Subcutaneous abdominal adipose tissue (tissue), 5 donors: ENCODE results near the gene PAPSS2.
"Not testable (repeated sequence)": the region's sequence is repeated elsewhere in the genome, so short reads cannot be mapped to it uniquely, and the experiment has no call there.

ENCODE experiments used
- H3K27ac ChIP-seq: one replicate; pipeline ENCODE4 v1.7.0; 2013; ENCODE audit warnings: low read depth, mild to moderate bottlenecking, inconsistent platforms, low read length, moderate library complexity
- H3K27me3 ChIP-seq, 5 donors: one replicate each; pipeline ENCODE4 v1.7.0; 2013; ENCODE audit warnings: low read length in 5 of 5, inconsistent platforms in 1 of 5; ENCODE audit not compliant: control insufficient read depth in 5 of 5, insufficient read depth in 4 of 5
- H3K36me3 ChIP-seq, 5 donors: one replicate each; pipeline ENCODE4 v1.7.0; 2013; ENCODE audit warnings: low read length in 5 of 5; ENCODE audit not compliant: control insufficient read depth in 5 of 5, insufficient read depth in 5 of 5
- H3K4me1 ChIP-seq, 5 donors: one replicate each; pipeline ENCODE4 v1.7.0; 2013; ENCODE audit warnings: low read length in 5 of 5, mild to moderate bottlenecking in 3 of 5, moderate library complexity in 1 of 5; ENCODE audit not compliant: control insufficient read depth in 5 of 5, insufficient read depth in 5 of 5
- H3K4me3 ChIP-seq, 5 donors: one replicate each; pipeline ENCODE4 v1.7.0; 2013; ENCODE audit warnings: low read length in 5 of 5, low read depth in 1 of 5
- H3K9ac ChIP-seq, 5 donors: one replicate each; pipeline ENCODE4 v1.7.0; 2013; ENCODE audit warnings: low read length in 5 of 5, mild to moderate bottlenecking in 4 of 5, moderate library complexity in 3 of 5
- H3K9me3 ChIP-seq, 5 donors: one replicate each; pipeline ENCODE4 v1.7.0; 2013; ENCODE audit warnings: low read length in 5 of 5; ENCODE audit not compliant: control insufficient read depth in 5 of 5
- donor health status: healthy.
- donor health status: healthy.
- donor health status: healthy.
- donor health status: healthy.
- donor health status: healthy.

Gene PAPSS2

DNA sequence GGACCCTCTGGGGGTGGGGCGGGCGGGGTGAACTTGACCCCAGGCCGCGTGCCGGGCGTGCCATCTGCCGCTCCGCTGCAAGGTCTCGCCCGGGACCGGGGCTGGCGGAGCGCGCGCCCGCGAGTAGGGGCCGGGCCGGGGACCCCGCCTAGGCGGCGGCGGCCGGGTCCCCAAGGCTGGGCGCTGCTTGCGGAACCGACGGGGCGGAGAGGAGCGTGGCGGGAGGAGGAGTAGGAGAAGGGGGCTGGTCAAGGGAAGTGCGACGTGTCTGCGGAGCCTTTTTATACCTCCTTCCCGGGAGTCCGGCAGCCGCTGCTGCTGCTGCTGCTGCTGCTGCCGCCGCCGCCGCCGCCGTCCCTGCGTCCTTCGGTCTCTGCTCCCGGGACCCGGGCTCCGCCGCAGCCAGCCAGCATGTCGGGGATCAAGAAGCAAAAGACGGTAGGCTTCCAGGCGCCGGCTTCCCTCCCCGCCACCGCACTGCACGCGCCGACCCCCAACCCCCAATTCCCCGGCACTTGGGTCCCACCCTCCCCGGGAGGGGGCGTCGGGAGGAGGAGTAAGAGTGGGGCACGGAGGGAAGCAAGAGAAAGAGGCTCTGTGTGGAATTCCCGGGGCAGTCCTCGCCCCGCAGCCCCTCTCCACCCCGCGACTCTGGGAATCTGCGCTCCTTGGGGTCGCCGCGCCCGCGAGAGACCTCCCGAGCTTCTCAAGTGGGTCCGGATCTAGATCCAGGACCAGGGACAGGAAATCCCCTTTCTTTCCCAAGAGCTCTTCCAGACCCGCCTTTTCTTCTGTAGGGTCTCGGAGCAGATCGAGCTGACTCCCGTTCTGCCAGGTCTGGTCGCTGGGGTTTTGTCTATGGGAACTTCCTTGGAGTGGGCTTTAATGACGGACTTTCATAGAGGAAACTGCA is at the start of gene PAPSS2:
Gene PAPSS2 (plus strand): TSS at position 308 of the 913 bp plus-strand sequence. CDS start 104 bp downstream, at position 412.
- no peaks in the 10 kb centered on the region for H3K36me3 ChIP-seq
- peak within 1 kb of the TSS; percentile 81 for H3K27ac ChIP-seq
- H3K4me3 ChIP-seq, result peak within 1 kb of the TSS; percentile 89 to 97 (median 93)
- H3K27me3 ChIP-seq, result no peaks in the 10 kb centered on the region
- H3K9ac ChIP-seq, result peak within 1 kb of the TSS; percentile 88 to 96 (median 93)
- no peaks in the 10 kb centered on the region for H3K9me3 ChIP-seq
- H3K4me1 ChIP-seq, result peaks cover 4 to 48% (median 34%) of the 10 kb centered on the region in 5 donors

DNA sequence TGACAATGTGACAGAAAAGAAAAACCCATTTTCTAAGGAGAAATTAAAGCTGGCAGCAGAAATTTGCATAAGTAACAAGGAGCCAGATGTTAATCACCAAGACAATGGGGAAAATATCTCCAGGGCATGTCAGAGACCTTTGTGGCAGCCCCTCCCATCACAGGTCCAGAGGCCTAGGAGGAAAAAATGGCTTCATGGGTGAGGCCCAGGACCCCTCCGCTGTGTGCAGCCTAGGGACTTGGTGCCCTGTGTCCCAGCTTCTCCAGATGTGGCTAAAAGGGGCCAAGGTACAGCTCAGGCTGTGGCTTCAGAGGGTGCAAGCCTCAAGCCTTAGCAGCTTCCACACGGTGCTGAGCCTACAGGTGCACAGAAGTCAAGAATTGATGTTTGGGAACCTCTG is 48.3 kb upstream of the PAPSS2 start:
- not testable (repeated sequence) for H3K9ac ChIP-seq, H3K9me3 ChIP-seq, H3K4me3 ChIP-seq, H3K36me3 ChIP-seq, H3K27ac ChIP-seq, H3K4me1 ChIP-seq, H3K27me3 ChIP-seq

DNA sequence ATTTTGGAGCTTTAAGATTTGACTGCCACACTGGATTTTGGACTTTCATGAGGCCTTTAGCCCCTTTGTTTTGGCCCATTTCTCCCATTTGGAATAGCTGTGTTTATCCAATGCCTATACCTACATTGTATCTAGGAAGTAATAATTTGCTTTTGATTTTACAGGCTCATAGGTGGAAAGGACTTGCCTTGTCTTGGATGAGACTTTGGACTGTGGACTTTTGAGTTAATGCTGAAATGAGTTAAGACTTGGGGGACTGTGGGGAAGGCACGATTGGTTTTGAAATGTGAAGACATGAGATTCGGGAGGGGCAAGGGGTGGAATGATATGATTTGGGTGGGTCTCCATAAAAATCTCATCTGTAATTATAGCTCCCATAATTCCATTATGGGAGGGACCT is 47.6 kb upstream of the PAPSS2 start:
- H3K4me1 ChIP-seq, result peaks cover 0 to 9% (median 0%) of the 10 kb centered on the region in 5 donors
- H3K4me3 ChIP-seq, result no peak overlapping the region
- no peaks in the 10 kb centered on the region for H3K36me3 ChIP-seq
- H3K27ac ChIP-seq, result no peak overlapping the region
- H3K27me3 ChIP-seq, result no peaks in the 10 kb centered on the region
- peaks cover 0 to 3% (median 0%) of the 10 kb centered on the region in 5 donors for H3K9me3 ChIP-seq
- H3K9ac ChIP-seq, result no peak overlapping the region

DNA sequence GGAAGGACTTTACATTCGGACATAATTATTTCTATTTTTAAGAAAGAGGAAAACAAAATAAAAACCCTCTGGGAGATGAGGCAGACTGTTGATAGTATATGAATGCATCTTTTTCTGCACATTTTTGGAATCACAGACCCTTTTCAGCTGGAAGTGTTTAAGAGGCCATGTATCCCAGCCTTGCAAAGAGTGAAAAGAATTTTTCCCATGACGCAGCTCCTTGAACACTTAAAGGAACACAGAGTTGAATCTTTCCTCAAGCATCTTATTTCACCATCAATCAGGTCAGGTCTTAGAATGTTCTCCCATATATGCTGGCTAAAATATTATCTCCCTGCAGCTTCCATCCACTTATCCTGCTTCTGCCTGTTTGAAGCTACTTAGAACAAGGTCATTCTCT is 45.9 kb upstream of the PAPSS2 start:
- Histone ChIP-seq H3K9ac (no peak overlapping the region), H3K4me1 (peaks cover 0 to 4% (median 0%) of the 10 kb centered on the region in 5 donors), H3K4me3 (no peak overlapping the region), H3K9me3 (peaks cover 0 to 3% (median 0%) of the 10 kb centered on the region in 5 donors), H3K27me3 (no peaks in the 10 kb centered on the region), H3K36me3 (no peaks in the 10 kb centered on the region), H3K27ac (no peak overlapping the region)

GRCh38 chr10:87615856-87616255 is 43.8 kb upstream of the PAPSS2 start:
- peaks cover 0 to 6% (median 0%) of the 10 kb centered on the region in 5 donors for H3K4me1 ChIP-seq
- peaks cover 0 to 3% (median 0%) of the 10 kb centered on the region in 5 donors for H3K9me3 ChIP-seq
- H3K9ac ChIP-seq, result no peak overlapping the region
- no peaks in the 10 kb centered on the region for H3K36me3 ChIP-seq
- H3K27ac ChIP-seq, result no peak overlapping the region
- H3K4me3 ChIP-seq, result no peak overlapping the region
- H3K27me3 ChIP-seq, result no peaks in the 10 kb centered on the region

DNA sequence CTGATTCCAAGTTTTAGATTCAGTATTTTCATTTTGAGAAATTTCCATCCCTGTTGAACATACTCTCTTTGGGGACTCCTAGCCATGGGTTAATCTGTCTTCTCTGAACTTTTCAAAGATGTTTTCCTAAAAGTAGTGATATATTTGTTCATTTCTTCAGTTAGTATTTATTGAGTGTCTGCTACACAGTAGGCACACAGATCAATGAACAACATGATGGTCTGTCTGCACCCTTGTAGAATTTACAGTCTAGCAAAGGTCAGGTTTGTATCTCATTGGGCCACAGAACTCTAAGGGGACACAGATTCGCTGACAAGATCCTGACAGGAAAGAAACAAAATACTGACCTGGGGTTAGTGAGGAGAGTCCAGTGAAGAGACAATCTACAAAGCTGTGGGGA is 42.2 kb upstream of the PAPSS2 start:
- H3K27me3 ChIP-seq, result no peaks in the 10 kb centered on the region
- H3K4me1 ChIP-seq, result peaks cover 0 to 10% (median 3%) of the 10 kb centered on the region in 5 donors
- H3K36me3 ChIP-seq, result no peaks in the 10 kb centered on the region
- no peak overlapping the region for H3K27ac ChIP-seq
- H3K4me3 ChIP-seq, result no peak overlapping the region
- H3K9ac ChIP-seq, result no peak overlapping the region
- no peaks in the 10 kb centered on the region for H3K9me3 ChIP-seq

- no peak overlapping the region for H3K4me3 ChIP-seq
- no peaks in the 10 kb centered on the region for H3K9me3 ChIP-seq
- H3K36me3 ChIP-seq, result no peaks in the 10 kb centered on the region
- peaks cover 0 to 17% (median 7%) of the 10 kb centered on the region in 5 donors for H3K4me1 ChIP-seq
- H3K27ac ChIP-seq, result no peak overlapping the region
- no peaks in the 10 kb centered on the region for H3K27me3 ChIP-seq
- no peak overlapping the region for H3K9ac ChIP-seq
These were observed 40.9 kb upstream of the PAPSS2 start for GRCh38 chr10:87618566-87619423.

- H3K4me1 ChIP-seq, result peaks cover 0 to 17% (median 7%) of the 10 kb centered on the region in 5 donors
- no peak overlapping the region for H3K9ac ChIP-seq
- no peaks in the 10 kb centered on the region for H3K27me3 ChIP-seq
- H3K27ac ChIP-seq, result no peak overlapping the region
- no peaks in the 10 kb centered on the region for H3K36me3 ChIP-seq
- no peak overlapping the region for H3K4me3 ChIP-seq
- H3K9me3 ChIP-seq, result no peaks in the 10 kb centered on the region
These were observed 40.0 kb upstream of the PAPSS2 start for GRCh38 chr10:87619705-87620104.

DNA sequence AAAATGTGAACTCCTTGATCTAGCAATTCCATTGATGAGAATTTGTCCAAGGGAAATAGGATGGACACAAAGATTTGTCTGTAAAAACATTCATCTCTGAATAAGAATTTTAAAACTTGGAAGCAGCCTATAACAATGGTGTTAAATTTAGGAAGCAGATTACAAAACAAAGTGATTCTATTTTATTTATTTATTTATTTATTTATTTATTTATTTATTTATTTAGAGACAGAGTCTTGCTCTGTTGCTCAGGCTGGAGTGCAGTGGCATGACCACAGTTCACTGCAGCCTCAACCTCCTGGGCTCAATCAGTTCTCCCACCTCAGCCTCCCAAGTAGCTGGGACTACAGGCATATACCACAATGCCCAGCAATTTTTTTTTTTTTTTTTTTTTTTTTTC is 38.2 kb upstream of the PAPSS2 start:
- not testable (repeated sequence) for H3K36me3 ChIP-seq, H3K4me3 ChIP-seq, H3K9me3 ChIP-seq, H3K27me3 ChIP-seq, H3K27ac ChIP-seq, H3K9ac ChIP-seq
- peaks cover 0 to 17% (median 7%) of the 10 kb centered on the region in 5 donors for H3K4me1 ChIP-seq
